Stimulated activated CD8-positive, alpha-beta memory T cell treated with anti-CD3 and anti-CD28 coated beads, Interleukin-7, amount 100 ng/mL, for 4 hours (primary cell): ENCODE measurements around the gene ZNF397.

Source experiments
- DNase-seq, 2 donors: peaks; one replicate each; pipeline ENCODE4 v3.0.0-alpha.2; 2020; ENCODE audit warnings: low read depth in 2 of 2

Gene ZNF397

GRCh38 chr18:35291166-35291565 is 50.3 kb downstream of the ZNF397 start:
- no peak for DNase-seq

GRCh38 chr18:35296060-35296459 is 55.2 kb downstream of the ZNF397 start:
- no peak for DNase-seq

- DNase-seq, result no peak
Observed at GRCh38 chr18:35303610-35304009, 62.8 kb downstream of the ZNF397 start.

GRCh38 chr18:35306588-35307250 is 65.9 kb downstream of the ZNF397 start:
- no peak for DNase-seq
